NCI-H2107 treated with DMSO at 0.1 percent for 48 hours (cell line): ENCODE results near the gene KRTAP10-9.
"Not testable (repeated sequence)": the region's sequence is repeated elsewhere in the genome, so short reads cannot be mapped to it uniquely, and the experiment has no call there.

ENCODE experiments used
- DNase-seq: peaks from one replicate; lab custom pipeline; 2025; ENCODE audit not compliant: unreplicated experiment; lab: John Stamatoyannopoulos, UW

The KRTAP10-9 gene

GRCh38 chr21:44638506-44639330, 11.8 kb downstream of the KRTAP10-9 start:
- DNase-seq = not testable (repeated sequence)

GRCh38 chr21:44639331-44639655, 12.4 kb downstream of the KRTAP10-9 start:
- DNase-seq = no peak

- no peak for DNase-seq
These were observed 13.9 kb downstream of the KRTAP10-9 start for GRCh38 chr21:44640761-44641160.

- DNase-seq = no peak
These were observed 16.9 kb downstream of the KRTAP10-9 start for GRCh38 chr21:44643741-44644310.

- DNase-seq = no peak
These were observed 18.0 kb downstream of the KRTAP10-9 start for GRCh38 chr21:44644878-44645277.

- not testable (repeated sequence) for DNase-seq
These were observed 19.7 kb downstream of the KRTAP10-9 start, which contains the start of gene KRTAP10-11 for GRCh38 chr21:44646366-44647221. TSS of gene KRTAP10-11 (plus strand) at chr21:44646414. CDS start at chr21:44646459, 45 bp downstream.

GRCh38 chr21:44647222-44647552, 20.3 kb downstream of the KRTAP10-9 start:
- DNase-seq = no peak

DNA sequence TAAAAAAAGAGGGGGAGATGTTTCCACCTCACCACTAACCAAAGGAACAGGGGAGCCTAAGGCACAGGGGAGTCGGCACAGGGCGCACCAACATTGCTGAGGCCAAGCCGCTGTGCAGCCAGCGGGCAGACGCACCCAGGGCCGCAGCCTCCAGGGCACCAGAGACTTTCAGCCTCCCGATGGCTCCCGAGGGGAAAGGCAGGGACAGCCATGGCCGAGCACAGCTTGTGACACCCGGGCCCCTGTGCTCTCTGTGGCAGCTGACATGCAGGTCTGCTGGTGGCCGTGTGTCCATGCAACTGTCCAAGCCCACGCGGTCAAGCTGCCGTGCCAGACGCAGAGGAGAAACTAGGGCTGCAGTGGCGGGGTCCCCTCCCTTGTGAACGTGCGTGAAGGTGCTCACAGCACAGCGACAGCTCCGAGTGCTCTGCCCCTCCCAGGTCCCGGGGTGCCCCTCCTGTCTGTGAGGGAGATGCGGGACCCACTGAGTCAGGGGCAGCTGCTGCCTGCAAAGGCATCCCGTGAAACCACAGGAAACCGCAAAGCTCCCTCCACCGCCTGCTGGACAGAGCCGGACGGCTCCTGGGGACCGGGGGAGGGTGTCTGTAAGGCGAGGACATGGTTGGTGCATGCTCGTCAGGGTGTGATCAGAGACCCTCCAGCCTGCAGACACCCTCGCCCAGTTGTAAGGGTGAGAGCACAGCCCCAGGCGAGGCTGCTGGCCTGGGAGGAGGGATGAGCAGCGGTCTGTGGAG, 21.8 kb downstream of the KRTAP10-9 start:
- no peak for DNase-seq

DNA sequence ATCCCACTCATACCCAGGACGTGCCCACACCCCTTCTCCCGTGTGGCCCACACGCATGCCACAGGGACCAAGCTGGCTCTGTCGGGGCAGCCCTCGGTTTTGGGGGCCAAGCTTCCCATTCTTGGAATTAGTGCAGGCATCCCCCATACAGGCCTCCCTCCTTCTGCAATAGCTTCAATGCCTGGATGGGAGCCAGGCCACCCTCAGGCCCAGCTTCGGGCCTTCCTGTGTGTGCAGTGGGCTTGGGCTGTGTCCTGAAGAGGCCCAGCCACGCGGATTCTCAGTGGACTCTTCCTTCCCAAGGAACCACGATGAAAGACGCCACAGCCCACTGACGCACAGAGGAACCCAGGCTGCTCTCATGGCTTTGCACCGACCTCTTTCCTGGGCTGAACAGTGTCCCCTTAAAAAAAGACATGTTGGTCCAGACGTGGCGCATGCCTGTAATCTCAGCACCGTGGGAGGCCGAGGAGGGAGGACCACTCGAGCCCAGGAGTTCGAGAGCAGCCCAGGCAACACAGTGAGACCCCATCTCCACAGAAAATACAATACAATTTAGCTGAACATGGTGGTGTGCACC, 22.7 kb downstream of the KRTAP10-9 start:
- no peak for DNase-seq

DNA sequence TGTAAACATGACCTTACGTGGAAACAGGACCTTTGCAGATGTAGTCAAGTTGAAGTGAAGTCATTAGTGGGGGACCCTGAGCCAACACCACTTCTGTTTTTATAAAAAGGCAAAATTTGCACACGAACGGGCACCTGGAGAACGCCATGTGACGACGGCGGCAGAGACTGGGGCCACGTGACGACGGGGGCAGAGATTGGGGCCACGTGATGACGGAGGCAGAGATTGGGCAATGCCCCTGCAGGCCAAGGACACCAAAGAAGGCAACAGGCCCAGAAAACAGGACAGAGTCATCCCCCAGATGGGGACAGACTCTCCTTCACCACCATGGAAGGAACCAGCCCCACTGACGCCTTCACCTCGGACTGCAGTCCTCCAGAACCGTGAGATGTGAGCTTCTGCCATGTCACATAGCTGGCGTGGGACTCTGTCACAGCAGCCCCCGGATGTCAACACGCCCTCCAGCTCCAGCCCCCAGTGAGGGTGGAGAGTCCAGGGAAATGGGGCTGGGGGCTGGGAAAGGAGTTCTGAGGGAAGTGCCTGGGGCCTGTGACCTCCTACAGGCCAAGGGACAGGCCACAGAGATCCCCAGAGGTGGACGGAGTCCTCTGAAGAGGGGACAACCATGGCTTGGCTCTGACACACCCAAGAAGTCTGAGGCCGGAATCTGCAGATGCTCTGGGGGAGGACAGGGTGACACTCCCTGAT, 23.5 kb downstream of the KRTAP10-9 start:
- no peak for DNase-seq

DNA sequence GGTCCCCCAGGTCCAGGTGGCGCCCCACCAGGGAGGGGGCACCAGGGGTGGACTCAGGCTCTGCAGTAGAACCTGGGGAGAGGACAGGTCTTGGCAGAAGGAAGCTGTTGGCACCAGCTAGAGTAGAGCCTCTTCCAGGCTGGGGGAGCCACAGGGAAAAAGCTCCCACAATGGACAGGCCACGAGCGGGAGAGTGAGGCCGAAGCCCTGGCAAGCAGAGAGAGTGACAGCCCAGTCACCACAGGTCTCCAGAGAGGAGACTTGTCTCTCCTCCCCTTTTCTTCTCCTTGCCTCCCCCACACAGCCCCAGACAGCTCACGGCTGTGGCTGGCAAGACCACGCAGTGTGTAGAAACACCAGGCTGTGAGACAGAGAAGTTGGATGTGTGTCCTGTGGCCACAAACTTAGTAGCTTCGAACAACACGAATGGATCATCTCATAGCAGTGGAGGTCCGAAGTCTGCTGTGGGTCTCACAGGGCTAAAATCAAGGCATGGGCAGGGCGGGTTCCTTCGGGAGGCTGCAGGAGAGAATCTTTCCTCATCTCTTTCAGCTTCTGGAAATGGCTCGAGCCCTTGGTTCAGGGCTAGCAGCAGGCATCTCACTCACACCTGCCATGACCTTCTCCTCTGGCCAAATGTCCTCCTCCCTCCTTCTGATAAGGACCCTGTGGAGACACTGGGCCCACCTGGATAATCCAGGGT, 24.2 kb downstream of the KRTAP10-9 start:
- DNase-seq = no peak

DNA sequence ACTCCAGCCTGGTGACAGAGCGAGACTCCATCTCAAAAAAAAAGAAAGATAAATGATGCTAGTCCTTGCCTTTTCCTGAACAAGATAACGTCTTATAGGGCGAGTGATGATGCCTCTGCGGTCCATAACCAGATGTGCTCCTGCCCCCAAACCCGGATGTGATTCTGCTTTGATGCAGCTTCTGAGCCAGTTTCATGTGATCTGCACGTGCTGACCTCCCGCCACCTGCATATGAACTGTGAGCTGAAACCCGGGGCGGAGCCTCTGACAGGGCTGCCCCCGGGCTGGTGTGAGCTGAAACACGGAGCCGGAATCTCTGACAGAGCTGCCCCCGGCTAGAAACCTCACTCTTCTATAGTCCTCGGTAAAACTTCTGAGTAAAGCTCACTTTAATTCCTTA, 26.2 kb downstream of the KRTAP10-9 start:
- DNase-seq = no peak

DNA sequence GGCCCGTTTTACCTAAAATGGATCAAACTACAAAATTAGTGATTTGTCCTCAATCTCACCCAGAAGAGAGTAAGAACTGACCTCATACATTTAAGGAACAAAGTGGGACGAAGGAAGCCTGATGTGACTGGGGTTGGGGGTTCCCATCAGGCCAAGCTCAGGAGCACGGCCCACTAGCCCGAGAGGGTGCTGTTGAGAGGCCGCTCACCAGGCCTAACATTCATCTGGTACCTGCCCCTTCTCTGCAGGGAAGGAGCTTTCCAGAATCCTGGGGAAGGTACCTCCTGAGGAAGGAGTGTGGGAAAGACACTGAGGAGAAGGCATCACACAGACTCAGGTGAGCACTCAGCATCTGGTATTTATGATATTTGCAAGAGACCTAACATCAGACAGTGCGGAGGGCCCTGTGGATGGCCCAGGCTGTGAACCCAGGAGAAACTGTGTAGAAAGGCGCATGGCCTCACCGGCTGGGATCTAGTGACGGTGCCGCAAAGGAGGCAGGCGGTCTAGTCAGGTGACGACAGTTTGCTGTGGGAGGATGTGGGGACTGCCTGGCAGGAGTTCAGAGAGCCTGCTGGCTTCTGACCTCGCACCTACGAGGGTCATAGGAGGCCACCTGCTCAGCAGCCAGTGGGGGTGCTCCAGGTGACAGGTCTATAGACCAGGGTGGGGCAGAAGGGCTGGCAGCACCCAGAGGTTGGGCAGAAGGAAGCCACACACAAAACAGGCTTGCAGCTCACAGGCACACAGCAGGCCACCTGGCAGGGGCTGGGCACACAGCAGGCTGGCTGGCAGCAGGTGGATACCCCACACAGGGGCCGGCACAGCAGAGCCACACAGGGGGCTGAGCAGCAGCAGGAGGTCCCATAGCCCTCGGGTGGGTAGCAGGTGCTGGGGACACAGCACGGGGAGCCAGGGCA, 27.0 kb downstream of the KRTAP10-9 start:
- DNase-seq = no peak

DNA sequence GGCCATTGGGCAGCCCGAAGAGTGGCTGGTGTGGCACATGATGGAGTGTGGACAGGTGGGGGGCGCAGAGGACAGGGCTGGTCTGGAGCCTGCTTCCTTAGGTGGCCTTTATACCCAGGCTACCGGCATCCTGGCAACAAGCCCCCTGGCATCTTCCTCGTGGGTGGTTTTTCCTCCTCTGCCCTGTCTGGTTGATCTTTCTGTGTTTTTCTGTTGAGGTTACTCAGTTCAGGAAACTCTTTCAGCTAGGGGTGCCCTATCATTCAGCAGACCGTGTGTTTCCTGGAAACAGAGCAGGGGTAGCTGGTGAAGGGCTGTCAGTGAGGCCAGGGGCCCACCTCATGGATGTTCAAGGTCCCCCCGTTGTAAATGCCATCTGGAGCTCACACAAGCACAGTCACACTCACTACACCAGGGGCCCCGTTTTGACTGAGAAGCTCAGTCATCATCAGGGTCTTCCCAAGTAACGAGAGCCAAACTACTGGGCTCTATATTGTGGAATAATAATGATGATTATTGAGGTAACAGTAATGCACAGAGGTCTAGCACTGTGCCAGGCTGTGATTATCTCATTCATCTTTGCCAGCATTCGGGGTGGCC, 27.8 kb downstream of the KRTAP10-9 start, which contains the start of gene KRTAP12-4:
TSS of gene KRTAP12-4 (minus strand) at position 84 of the 600 bp plus-strand sequence. CDS start at position 39, 45 bp downstream.
- DNase-seq = no peak

GRCh38 chr21:44656868-44657267, 30.0 kb downstream of the KRTAP10-9 start:
- no peak for DNase-seq

- no peak for DNase-seq
These were observed 31.0 kb downstream of the KRTAP10-9 start, which contains the start of gene KRTAP12-3 for GRCh38 chr21:44657635-44658540. TSS of gene KRTAP12-3 (plus strand) at chr21:44657932. CDS start at chr21:44657980, 48 bp downstream.

- DNase-seq = no peak
These were observed 31.6 kb downstream of the KRTAP10-9 start for GRCh38 chr21:44658541-44658910.
